Activated CD4-positive, alpha-beta memory T cell treated with anti-CD3 and anti-CD28 coated beads, Interleukin-2, amount 10 ng/mL, durations not matched to agents 7 days and 5 days (primary cell): ENCODE measurements around the gene TEX13D. TPM values are rescaled to one million over a fixed set of nuclear protein-coding genes. Genes with fewer than 3 reads are reported as not detected.

Source experiments
- CTCF ChIA-PET: fragments of 350-600 bp; sonication (Branson Sonifier 250); formaldehyde crosslinking; loops from one replicate; lab custom pipeline; 2021; ENCODE audit warnings: antibody characterized with exemption, inconsistent platforms; lab: Charles Lee
- POLR2A ChIA-PET: fragments of 350-600 bp; sonication (Branson Sonifier 250); formaldehyde crosslinking; loops from one replicate; lab custom pipeline; 2021; ENCODE audit warnings: antibody characterized with exemption; lab: Charles Lee
- DNase-seq: peaks from one replicate; pipeline ENCODE4 v3.0.0-alpha.2; 2020
- H3K27ac Mint-ChIP-seq: one replicate; pipeline ENCODE4 v1.8.0; 2021; ENCODE audit warnings: mild to moderate bottlenecking, mixed read lengths
- H3K27me3 Mint-ChIP-seq: one replicate; pipeline ENCODE4 v1.8.0; 2021; ENCODE audit warnings: mixed read lengths
- H3K36me3 Mint-ChIP-seq: one replicate; pipeline ENCODE4 v1.8.0; 2021; ENCODE audit warnings: low read depth, mixed read lengths
- H3K4me1 Mint-ChIP-seq: one replicate; pipeline ENCODE4 v1.8.0; 2021; ENCODE audit warnings: mixed read lengths
- H3K4me3 Mint-ChIP-seq: one replicate; pipeline ENCODE4 v1.8.0; 2021; ENCODE audit warnings: mild to moderate bottlenecking, mixed read lengths
- H3K9me3 Mint-ChIP-seq: one replicate; pipeline ENCODE4 v1.8.0; 2021; ENCODE audit warnings: mixed read lengths
- total RNA-seq, 2 experiments: library from RNA; stranded (reverse); gene quantifications; one replicate each; pipeline ENCODE4 v1.2.3, GENCODE V29; 2021

TEX13D gene
- total RNA-seq, 2 experiments from 2014 or later: not detected

- peaks cover 46% of the 10 kb centered on the region for H3K4me1 Mint-ChIP-seq
- ChIA-PET CTCF (interaction anchor here (0.8 kb wide), 1 partner anchor 8 kb away, joined by 3 read pairs; no protein-coding TSS in a partner anchor), POLR2A (interaction anchor here (1.4 to 1.5 kb wide), 2 partner anchors 9 kb away, joined by 3 read pairs; no protein-coding TSS in a partner anchor)
- H3K9me3 Mint-ChIP-seq: no peaks in the 10 kb centered on the region
- no peaks in the 10 kb centered on the region for H3K36me3 Mint-ChIP-seq
- no peak for DNase-seq
- H3K4me3 Mint-ChIP-seq: no peak overlapping the region
- no peaks in the 10 kb centered on the region for H3K27me3 Mint-ChIP-seq
- no peak overlapping the region for H3K27ac Mint-ChIP-seq
These were observed 6.5 kb downstream of the TEX13D start for GRCh38 chrX:124338733-124339514.

GRCh38 chrX:124341396-124342132 is 9.1 kb downstream of the TEX13D start:
- DNase-seq: no peak
- H3K9me3 Mint-ChIP-seq: no peaks in the 10 kb centered on the region
- peak overlapping the region; percentile 62 for H3K4me3 Mint-ChIP-seq
- H3K36me3 Mint-ChIP-seq: no peaks in the 10 kb centered on the region
- H3K27ac Mint-ChIP-seq: peak overlapping the region; percentile 98
- POLR2A ChIA-PET: interaction anchor here (1.2 to 8.5 kb wide), 5 partner anchors 14 to 124 kb away, joined by 3 to 118 read pairs (median 5); no protein-coding TSS in a partner anchor
- H3K4me1 Mint-ChIP-seq: peaks cover 60% of the 10 kb centered on the region
- H3K27me3 Mint-ChIP-seq: no peaks in the 10 kb centered on the region
- CTCF ChIA-PET: interaction anchor here (1.3 to 1.7 kb wide), 2 partner anchors 10 to 130 kb away, joined by 3 read pairs; no protein-coding TSS in a partner anchor

- Mint-ChIP-seq H3K4me1 (peaks cover 60% of the 10 kb centered on the region), H3K4me3 (peak overlapping the region; percentile 62), H3K9me3 (no peaks in the 10 kb centered on the region), H3K36me3 (peaks cover 2% of the 10 kb centered on the region), H3K27ac (peak overlapping the region; percentile 98), H3K27me3 (no peaks in the 10 kb centered on the region)
- ChIA-PET POLR2A (interaction anchor here (1.0 to 8.5 kb wide), 7 partner anchors 14 to 125 kb away, joined by 3 to 118 read pairs (median 4); no protein-coding TSS in a partner anchor), CTCF (interaction anchor here (1.1 to 1.7 kb wide), 3 partner anchors 11 to 132 kb away, joined by 3 read pairs; no protein-coding TSS in a partner anchor)
- DNase-seq: no peak
These were observed 9.9 kb downstream of the TEX13D start for GRCh38 chrX:124342174-124342867.

GRCh38 chrX:124343016-124343415 is 10.6 kb downstream of the TEX13D start:
- CTCF ChIA-PET: interaction anchor here (1.1 to 1.7 kb wide), 2 partner anchors 131 to 133 kb away, joined by 3 read pairs; no protein-coding TSS in a partner anchor
- no peaks in the 10 kb centered on the region for H3K9me3 Mint-ChIP-seq
- POLR2A ChIA-PET: interaction anchor here (1.0 to 8.5 kb wide), 6 partner anchors 13 to 126 kb away, joined by 3 to 118 read pairs (median 4); no protein-coding TSS in a partner anchor
- peaks cover 60% of the 10 kb centered on the region for H3K4me1 Mint-ChIP-seq
- H3K27me3 Mint-ChIP-seq: no peaks in the 10 kb centered on the region
- peaks cover 3% of the 10 kb centered on the region for H3K36me3 Mint-ChIP-seq
- peak overlapping the region; percentile 72 for H3K4me3 Mint-ChIP-seq
- peak overlapping the region; percentile 98 for H3K27ac Mint-ChIP-seq
- no peak for DNase-seq

GRCh38 chrX:124344246-124344645 is 11.8 kb downstream of the TEX13D start:
- peak overlapping the region; percentile 98 for H3K27ac Mint-ChIP-seq
- CTCF ChIA-PET: interaction anchor here (1.2 to 2.3 kb wide), 2 partner anchors 127 to 133 kb away, joined by 4 to 7 read pairs; no protein-coding TSS in a partner anchor
- no peaks in the 10 kb centered on the region for H3K27me3 Mint-ChIP-seq
- peaks cover 57% of the 10 kb centered on the region for H3K4me1 Mint-ChIP-seq
- peaks cover 9% of the 10 kb centered on the region for H3K36me3 Mint-ChIP-seq
- peak overlapping the region; percentile 72 for H3K4me3 Mint-ChIP-seq
- H3K9me3 Mint-ChIP-seq: no peaks in the 10 kb centered on the region
- DNase-seq: no peak
- POLR2A ChIA-PET: interaction anchor here (0.9 to 8.5 kb wide), 3 partner anchors 12 to 127 kb away, joined by 4 to 118 read pairs (median 101); no protein-coding TSS in a partner anchor

- peak; percentile 51 for DNase-seq
- Mint-ChIP-seq H3K4me3 (peak within 1 kb of the TSS; percentile 94), H3K27ac (peak within 1 kb of the TSS; percentile 98), H3K9me3 (no peaks in the 10 kb centered on the region), H3K4me1 (peaks cover 53% of the 10 kb centered on the region), H3K36me3 (peaks cover 12% of the 10 kb centered on the region), H3K27me3 (no peaks in the 10 kb centered on the region)
- CTCF ChIA-PET: interaction anchor here (0.7 to 2.3 kb wide), 4 partner anchors 8 to 135 kb away, joined by 3 to 7 read pairs (median 4); no protein-coding TSS in a partner anchor
- POLR2A ChIA-PET: interaction anchor here (0.6 to 8.5 kb wide), 22 partner anchors 10 to 657 kb away, joined by 3 to 118 read pairs (median 5); partner anchors contain the start of gene STAG2
These were observed 13.8 kb downstream of the TEX13D start, which contains the start of gene SH2D1A for GRCh38 chrX:124346117-124346876. TSS of gene SH2D1A (plus strand) at chrX:124346563. CDS start at chrX:124346643, 80 bp downstream.

GRCh38 chrX:124346877-124347241 is 14.4 kb downstream of the TEX13D start:
- Mint-ChIP-seq H3K4me3 (peak overlapping the region; percentile 94), H3K36me3 (peaks cover 15% of the 10 kb centered on the region), H3K9me3 (no peaks in the 10 kb centered on the region), H3K27me3 (no peaks in the 10 kb centered on the region), H3K4me1 (peaks cover 52% of the 10 kb centered on the region), H3K27ac (peak overlapping the region; percentile 98)
- no peak for DNase-seq
- ChIA-PET CTCF (interaction anchor here (0.7 to 1.5 kb wide), 4 partner anchors 8 to 136 kb away, joined by 3 to 6 read pairs (median 4); no protein-coding TSS in a partner anchor), POLR2A (interaction anchor here (0.6 to 8.5 kb wide), 18 partner anchors 9 to 656 kb away, joined by 3 to 118 read pairs (median 5); partner anchors contain the start of gene STAG2)

- H3K4me1 Mint-ChIP-seq: peaks cover 50% of the 10 kb centered on the region
- POLR2A ChIA-PET: interaction anchor here (0.6 to 8.5 kb wide), 15 partner anchors 9 to 656 kb away, joined by 3 to 118 read pairs (median 6); partner anchors contain the start of gene STAG2
These were observed 14.8 kb downstream of the TEX13D start for GRCh38 chrX:124347242-124347641.

GRCh38 chrX:124348182-124348581 is 15.7 kb downstream of the TEX13D start:
- POLR2A ChIA-PET: interaction anchor here (0.9 to 8.5 kb wide), 13 partner anchors 8 to 488 kb away, joined by 3 to 118 read pairs (median 6); partner anchors contain the start of gene STAG2
- no peak for DNase-seq
- Mint-ChIP-seq H3K36me3 (peaks cover 19% of the 10 kb centered on the region), H3K9me3 (no peaks in the 10 kb centered on the region), H3K27ac (peak overlapping the region; percentile 98), H3K4me1 (peaks cover 46% of the 10 kb centered on the region), H3K27me3 (no peaks in the 10 kb centered on the region), H3K4me3 (peak overlapping the region; percentile 94)
- CTCF ChIA-PET: interaction anchor here (1.2 to 1.5 kb wide), 3 partner anchors 10 to 137 kb away, joined by 3 to 4 read pairs (median 3); no protein-coding TSS in a partner anchor

More at GRCh38 chrX:124347242-124347641, 14.8 kb downstream of the TEX13D start:
- H3K27ac Mint-ChIP-seq: peak overlapping the region; percentile 98
- H3K27me3 Mint-ChIP-seq: no peaks in the 10 kb centered on the region
- H3K4me3 Mint-ChIP-seq: peak overlapping the region; percentile 94
- peaks cover 15% of the 10 kb centered on the region for H3K36me3 Mint-ChIP-seq
- H3K9me3 Mint-ChIP-seq: no peaks in the 10 kb centered on the region
- no peak for DNase-seq
- CTCF ChIA-PET: interaction anchor here (0.8 to 1.5 kb wide), 3 partner anchors 9 to 136 kb away, joined by 3 to 4 read pairs (median 3); no protein-coding TSS in a partner anchor

GRCh38 chrX:124348885-124349453 is 16.5 kb downstream of the TEX13D start:
- no peaks in the 10 kb centered on the region for H3K9me3 Mint-ChIP-seq
- no peak for DNase-seq
- no peaks in the 10 kb centered on the region for H3K27me3 Mint-ChIP-seq
- peaks cover 45% of the 10 kb centered on the region for H3K4me1 Mint-ChIP-seq
- peak overlapping the region; percentile 94 for H3K4me3 Mint-ChIP-seq
- H3K27ac Mint-ChIP-seq: peak overlapping the region; percentile 98
- ChIA-PET CTCF (interaction anchor here (1.0 to 1.3 kb wide), 3 partner anchors 9 to 138 kb away, joined by 3 read pairs; no protein-coding TSS in a partner anchor), POLR2A (interaction anchor here (1.1 to 8.5 kb wide), 9 partner anchors 7 to 389 kb away, joined by 3 to 118 read pairs (median 6); partner anchors contain the start of gene STAG2)
- peaks cover 19% of the 10 kb centered on the region for H3K36me3 Mint-ChIP-seq
